ENCODE results near the gene NXPH1.

Gene NXPH1

DNA sequence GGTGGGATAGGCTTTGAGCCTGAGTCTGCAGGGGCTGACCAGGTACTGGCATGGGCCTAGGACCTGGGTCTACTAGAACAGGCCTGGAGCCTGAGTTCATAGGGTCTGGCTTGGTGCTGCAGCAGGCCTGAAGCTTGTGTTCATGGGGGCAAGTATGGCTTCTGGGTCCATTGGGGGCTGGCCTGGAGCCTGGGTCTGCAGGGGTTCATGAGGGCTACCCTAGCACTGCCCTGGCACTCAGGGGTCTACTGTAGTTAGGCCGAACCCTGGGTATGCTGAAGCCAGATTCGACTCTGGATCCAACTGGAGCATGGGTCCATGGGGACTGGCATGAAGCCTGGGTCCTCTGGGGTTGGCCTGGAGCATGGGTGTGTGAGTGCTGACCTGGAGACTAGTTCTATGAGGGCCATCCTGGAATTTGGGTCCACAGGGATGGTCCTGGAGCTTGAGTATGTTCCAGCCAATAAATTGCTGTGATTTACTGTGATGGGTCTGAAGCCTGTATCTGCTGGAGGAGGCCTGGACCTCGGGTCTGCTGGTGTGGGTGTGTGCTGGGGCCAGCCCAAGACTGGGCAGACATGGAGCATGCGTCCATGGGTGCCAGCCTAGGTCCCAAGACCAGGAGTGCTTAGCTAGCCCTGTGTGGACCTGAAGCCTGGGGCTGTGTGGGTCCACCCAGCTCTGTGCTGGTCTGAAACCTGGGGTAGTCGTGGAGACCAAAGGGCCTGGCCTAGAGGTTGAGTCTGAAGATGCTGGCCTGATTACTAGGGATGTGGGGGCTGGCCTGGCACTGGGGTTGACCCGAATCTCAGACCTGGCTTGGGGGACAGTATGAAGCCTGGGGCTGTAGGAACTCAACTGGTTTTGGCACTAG, 235.5 kb downstream of the NXPH1 start:
- DNase-seq (ENCODE audit: low read depth), result no peak
- TF ChIP-seq, protein P1, sequence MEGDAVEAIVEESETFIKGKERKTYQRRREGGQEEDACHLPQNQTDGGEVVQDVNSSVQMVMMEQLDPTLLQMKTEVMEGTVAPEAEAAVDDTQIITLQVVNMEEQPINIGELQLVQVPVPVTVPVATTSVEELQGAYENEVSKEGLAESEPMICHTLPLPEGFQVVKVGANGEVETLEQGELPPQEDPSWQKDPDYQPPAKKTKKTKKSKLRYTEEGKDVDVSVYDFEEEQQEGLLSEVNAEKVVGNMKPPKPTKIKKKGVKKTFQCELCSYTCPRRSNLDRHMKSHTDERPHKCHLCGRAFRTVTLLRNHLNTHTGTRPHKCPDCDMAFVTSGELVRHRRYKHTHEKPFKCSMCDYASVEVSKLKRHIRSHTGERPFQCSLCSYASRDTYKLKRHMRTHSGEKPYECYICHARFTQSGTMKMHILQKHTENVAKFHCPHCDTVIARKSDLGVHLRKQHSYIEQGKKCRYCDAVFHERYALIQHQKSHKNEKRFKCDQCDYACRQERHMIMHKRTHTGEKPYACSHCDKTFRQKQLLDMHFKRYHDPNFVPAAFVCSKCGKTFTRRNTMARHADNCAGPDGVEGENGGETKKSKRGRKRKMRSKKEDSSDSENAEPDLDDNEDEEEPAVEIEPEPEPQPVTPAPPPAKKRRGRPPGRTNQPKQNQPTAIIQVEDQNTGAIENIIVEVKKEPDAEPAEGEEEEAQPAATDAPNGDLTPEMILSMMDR (IDR thresholded peaks at IDR 0.05; ENCODE audit: low read depth, low read length, missing control alignments), result no peak
- H3K4me3 ChIP-seq (ENCODE audit: low read depth, low read length), result no peak overlapping the region

DNA sequence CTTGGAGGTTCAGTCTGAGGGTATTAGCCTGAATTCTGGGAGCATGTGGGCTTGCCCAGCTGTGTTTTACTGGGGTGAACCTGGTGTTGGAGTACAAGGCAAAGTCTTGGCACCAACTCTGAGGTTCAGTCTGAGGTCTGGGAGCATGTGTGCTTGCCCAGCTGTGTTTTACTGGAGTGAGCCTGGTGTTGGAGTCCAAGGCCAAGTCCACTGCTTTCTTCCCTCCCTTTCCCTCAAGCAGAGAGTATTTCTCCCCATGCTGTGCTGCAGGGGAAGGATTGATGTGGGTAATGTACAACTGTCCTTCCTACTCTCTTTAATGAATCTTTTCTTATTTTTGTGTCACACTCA, 236.1 kb downstream of the NXPH1 start:
- TF ChIP-seq, protein P1 (IDR thresholded peaks at IDR 0.05; ENCODE audit: low read depth, low read length, missing control alignments), result no peak
- DNase-seq (ENCODE audit: low read depth), result no peak
- no peak overlapping the region for H3K4me3 ChIP-seq (ENCODE audit: low read depth, low read length)

DNA sequence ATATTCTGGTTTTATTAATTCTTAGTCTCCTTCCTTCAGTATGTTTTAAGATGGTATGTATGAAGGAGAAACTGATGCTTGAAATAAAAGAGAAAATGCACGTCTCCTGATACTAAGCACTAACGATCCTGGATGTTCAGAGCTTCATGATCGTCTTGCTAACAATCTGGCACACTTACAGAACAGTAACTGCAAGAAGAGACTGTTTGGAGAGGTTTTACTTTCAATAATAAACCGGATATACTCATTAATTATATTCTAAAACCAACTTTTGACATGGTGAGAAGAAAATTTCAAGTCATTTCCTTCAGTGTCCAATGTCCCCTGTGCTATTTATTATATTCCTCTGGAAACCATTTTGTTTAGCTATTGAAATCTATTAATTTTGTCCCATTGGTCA, 251.0 kb downstream of the NXPH1 start:
- TF ChIP-seq, protein P1 (IDR thresholded peaks at IDR 0.05; ENCODE audit: low read depth, low read length, missing control alignments), result no peak
- H3K4me3 ChIP-seq (ENCODE audit: low read depth, low read length), result no peak overlapping the region
- DNase-seq (ENCODE audit: low read depth), result no peak

DNA sequence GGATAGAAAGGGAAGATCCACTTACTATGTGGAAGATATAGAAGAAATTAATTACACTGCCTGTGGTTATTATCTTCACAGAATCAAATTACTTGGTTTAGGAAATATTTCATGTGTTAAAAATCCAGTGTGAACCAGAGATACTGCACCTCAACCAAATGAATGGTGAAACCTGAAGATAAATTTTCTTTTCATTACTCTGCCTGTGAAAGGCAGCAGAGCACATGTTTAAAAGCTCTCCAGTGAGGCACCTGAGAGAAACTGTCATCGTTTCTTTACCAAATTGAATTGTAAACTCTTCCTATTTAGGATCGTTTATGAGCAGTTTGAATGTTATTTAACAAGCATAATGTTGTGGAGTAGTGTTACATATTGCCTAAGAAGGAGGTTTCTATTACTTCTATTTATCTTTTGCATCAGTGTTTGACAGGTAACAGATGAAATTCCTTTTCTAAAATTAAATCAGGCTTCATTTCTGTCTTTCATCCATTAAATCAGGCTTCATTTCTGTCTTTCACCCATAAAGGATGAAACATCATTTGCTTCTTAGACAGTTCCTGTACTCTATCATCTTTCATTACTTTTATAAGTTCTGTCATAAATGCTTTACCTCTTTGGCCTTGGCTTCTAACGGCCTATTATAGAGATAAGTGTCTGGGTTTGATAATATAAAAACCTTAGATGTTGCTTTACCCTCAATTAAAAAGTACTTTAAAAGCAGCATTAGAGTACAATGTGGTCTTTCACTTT, 266.6 kb downstream of the NXPH1 start:
- no peak overlapping the region for H3K4me3 ChIP-seq (ENCODE audit: low read depth, low read length)
- DNase-seq (ENCODE audit: low read depth), result no peak
- TF ChIP-seq, protein P1 (IDR thresholded peaks at IDR 0.05; ENCODE audit: low read depth, low read length, missing control alignments), result no peak

DNA sequence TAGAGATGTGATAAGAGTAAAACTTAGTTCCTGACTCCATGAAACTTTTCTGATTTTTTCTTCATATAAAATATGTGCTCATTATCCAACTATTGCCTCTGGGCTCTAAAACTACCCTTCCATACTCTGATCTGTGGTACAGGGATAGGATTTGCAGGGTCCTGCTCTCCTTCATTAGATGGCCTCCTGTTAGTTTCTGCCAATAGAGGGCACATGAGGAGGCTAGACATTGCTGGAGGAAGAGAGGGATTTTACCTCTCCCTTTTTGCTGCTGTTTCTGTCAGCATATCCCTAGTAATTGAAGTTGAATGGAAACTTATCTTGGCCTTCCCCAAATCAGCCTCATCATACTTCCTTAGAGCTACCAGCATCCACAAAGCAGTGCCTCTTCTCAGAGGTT, 269.4 kb downstream of the NXPH1 start:
- TF ChIP-seq, protein P1 (IDR thresholded peaks at IDR 0.05; ENCODE audit: low read depth, low read length, missing control alignments), result no peak
- no peak overlapping the region for H3K4me3 ChIP-seq (ENCODE audit: low read depth, low read length)
- DNase-seq (ENCODE audit: low read depth), result no peak

DNA sequence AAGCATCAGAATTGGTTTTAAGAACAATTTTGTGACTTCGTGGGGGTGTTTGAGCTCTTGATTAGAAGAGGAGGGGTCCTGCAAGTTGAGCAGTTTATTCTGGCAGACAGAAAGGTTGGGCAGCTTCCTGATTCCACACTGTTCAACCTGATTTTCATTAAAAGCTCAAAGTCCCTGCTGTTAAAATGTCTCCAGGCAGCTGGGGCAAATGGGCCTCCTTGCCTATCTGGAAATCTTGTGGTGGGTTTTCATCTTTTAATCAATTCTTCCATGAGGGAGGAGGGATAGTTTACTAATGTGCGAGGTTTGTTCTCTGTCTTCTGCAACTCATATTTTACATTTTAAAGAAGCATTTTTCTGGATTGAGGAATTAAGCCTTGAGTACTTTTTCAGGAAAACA, 276.7 kb downstream of the NXPH1 start:
- no peak for DNase-seq (ENCODE audit: low read depth)
- TF ChIP-seq, protein P1 (IDR thresholded peaks at IDR 0.05; ENCODE audit: low read depth, low read length, missing control alignments), result no peak
- no peak overlapping the region for H3K4me3 ChIP-seq (ENCODE audit: low read depth, low read length)

Measured in GM12864 (cell line).